Measurements from ENCODE around the gene GRAPL. TPM values are rescaled to one million over a fixed set of nuclear protein-coding genes. Genes with fewer than 3 reads are reported as not detected.
"Not testable (repeated sequence)": the region's sequence is repeated elsewhere in the genome, so short reads cannot be mapped to it uniquely, and the experiment has no call there.

The GRAPL gene
- total and polyA plus RNA-seq, 8 donors: 0.31 to 2.9 (median 0.58) TPM; not detected in 5

GRCh38 chr17:19111111-19111711 is 16.2 kb upstream of the GRAPL start:
- H3K9me3 ChIP-seq; intact Hi-C loops (cut with DNase I; ENCODE audit: low total_unique reads); H3K36me3 ChIP-seq; H3K4me1 ChIP-seq; H3K27me3 ChIP-seq: not testable (repeated sequence)
- TF ChIP-seq POLR2AphosphoS5 (IDR thresholded peaks at IDR 0.05): peak in 2 of 3 donors; percentile 63 to 89
- TF ChIP-seq CTCF (IDR thresholded peaks at IDR 0.05): peak in 2 of 7 experiments; percentile 11 to 49
- TF ChIP-seq POLR2A (IDR thresholded peaks at IDR 0.05): peak in 1 of 4 donors; percentile 30
- DNase-seq: peak; percentile 72 to 88
- WGBS, 5 donors: 0 to 1% (median 1%) methylated on average over 9 to 39 of the region's 39 CpGs; no CpG with 5 or more reads in 1 of the 5 donors
- peak overlapping the region; percentile 78 to 90 (median 86) for H3K27ac ChIP-seq
- peak overlapping the region; percentile 39 to 48 (median 42) for H3K4me3 ChIP-seq

GRCh38 chr17:19111801-19112458 is 15.5 kb upstream of the GRAPL start:
- 0 to 1% (median 1%) methylated on average over 22 to 30 of the region's 47 CpGs; no CpG with 5 or more reads in 1 of the 5 donors for WGBS, 5 donors
- DNase-seq: peak; percentile 79 to 84
- TF ChIP-seq POLR2A (IDR thresholded peaks at IDR 0.05) (peak in 1 of 4 donors; percentile 90), POLR2AphosphoS5 (IDR thresholded peaks at IDR 0.05) (peak in 2 of 3 donors; percentile 91 to 98)
- peak overlapping the region in 3 of 4 donors; percentile 32 to 48 (median 45) for H3K4me3 ChIP-seq
- H3K27ac ChIP-seq: peak overlapping the region in 4 of 5 donors; percentile 78 to 95 (median 88)
- H3K36me3 ChIP-seq; H3K9me3 ChIP-seq; H3K27me3 ChIP-seq; intact Hi-C loops (cut with DNase I; ENCODE audit: low total_unique reads); H3K4me1 ChIP-seq: not testable (repeated sequence)

DNA sequence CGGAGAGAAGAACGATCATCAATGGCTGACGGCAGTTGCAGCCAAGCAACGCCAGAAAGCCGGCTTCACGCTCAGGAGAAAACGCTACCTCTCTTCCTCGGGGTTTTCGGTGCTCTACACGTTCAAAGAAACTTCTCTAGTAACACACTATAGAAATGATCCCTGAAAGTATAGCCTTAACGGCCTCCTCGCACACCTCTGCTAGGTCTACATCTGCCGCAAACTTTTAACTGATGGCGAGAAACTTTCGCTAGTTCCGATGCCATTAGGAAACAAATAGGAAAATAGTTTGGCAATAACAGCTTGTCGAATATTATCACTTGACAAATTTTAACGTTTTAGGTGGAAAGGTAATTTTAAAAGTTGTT is 14.9 kb upstream of the GRAPL start:
- H3K27me3 ChIP-seq; H3K4me1 ChIP-seq; H3K36me3 ChIP-seq; H3K9me3 ChIP-seq; intact Hi-C loops (cut with DNase I; ENCODE audit: low total_unique reads); H3K4me3 ChIP-seq: not testable (repeated sequence)
- H3K27ac ChIP-seq: peak overlapping the region in 2 of 5 donors; percentile 86 to 90
- 4% methylated on average over 5 of the region's 18 CpGs; no CpG with 5 or more reads in 4 of the 5 donors for WGBS, 5 donors
- DNase-seq: peak in 1 of 2 donors; percentile 20

DNA sequence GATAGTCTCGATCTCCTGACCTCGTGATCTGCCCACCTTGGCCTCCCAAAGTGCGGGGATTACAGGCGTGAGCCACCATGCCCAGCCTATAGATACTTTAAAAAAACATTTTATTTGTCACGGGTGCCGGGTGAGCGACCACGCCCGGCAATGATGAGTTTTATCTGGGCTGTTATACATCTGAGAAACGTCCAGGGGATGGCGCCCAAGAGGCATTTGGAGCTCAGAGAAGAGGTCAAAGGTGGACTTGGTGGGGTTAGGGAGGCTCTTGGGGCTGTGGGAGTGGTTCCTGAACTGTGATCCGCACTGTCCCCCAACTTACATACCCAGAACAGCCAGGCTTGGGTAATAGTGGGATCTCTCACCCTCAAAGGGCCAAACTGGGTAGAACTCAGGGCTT is 8.7 kb upstream of the GRAPL start:
- H3K27ac ChIP-seq; DNase-seq; H3K9me3 ChIP-seq; H3K4me3 ChIP-seq; H3K27me3 ChIP-seq; intact Hi-C loops (cut with DNase I; ENCODE audit: low total_unique reads); H3K36me3 ChIP-seq; H3K4me1 ChIP-seq: not testable (repeated sequence)
- WGBS, 5 donors: no CpG with 5 or more reads among the region's 12 CpGs

- H3K27ac ChIP-seq; H3K27me3 ChIP-seq; intact Hi-C loops (cut with DNase I; ENCODE audit: low total_unique reads); DNase-seq; H3K4me1 ChIP-seq; H3K4me3 ChIP-seq; H3K36me3 ChIP-seq; H3K9me3 ChIP-seq: not testable (repeated sequence)
- WGBS, 5 donors: 84% methylated on average over 2 of the region's 7 CpGs; no CpG with 5 or more reads in 4 of the 5 donors
These were observed 2.1 kb upstream of the GRAPL start for GRCh38 chr17:19125289-19125688.

DNA sequence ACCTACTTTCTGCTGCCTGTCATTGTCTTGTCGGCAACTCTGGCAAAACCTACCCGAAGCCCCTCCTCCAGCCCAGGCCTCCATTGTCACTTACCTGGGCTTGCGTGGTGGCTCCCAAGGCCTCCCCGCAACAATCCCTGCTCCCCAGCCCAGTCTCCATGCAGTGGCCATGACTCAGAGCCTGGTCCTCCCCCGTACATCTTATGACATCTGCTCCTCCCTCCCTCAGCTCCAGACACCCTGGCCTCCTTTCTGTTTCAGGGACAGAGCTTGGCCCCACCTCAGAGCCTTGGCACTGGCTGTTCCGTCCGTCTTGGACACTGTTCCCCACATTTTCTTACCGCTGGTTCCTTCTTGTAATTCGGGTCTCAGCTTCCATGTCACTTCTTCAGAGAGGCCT is 2.1 kb downstream of the GRAPL start:
- DNase-seq; H3K4me3 ChIP-seq; intact Hi-C loops (cut with DNase I; ENCODE audit: low total_unique reads); H3K27me3 ChIP-seq; H3K9me3 ChIP-seq; H3K4me1 ChIP-seq; H3K27ac ChIP-seq; H3K36me3 ChIP-seq: not testable (repeated sequence)
- WGBS, 5 donors: no CpG with 5 or more reads among the region's 9 CpGs

GRCh38 chr17:19131108-19131507 is 3.7 kb downstream of the GRAPL start:
- WGBS, 5 donors: no CpG with 5 or more reads among the region's 8 CpGs
- H3K4me1 ChIP-seq; H3K9me3 ChIP-seq; intact Hi-C loops (cut with DNase I; ENCODE audit: low total_unique reads); H3K27me3 ChIP-seq; DNase-seq; H3K27ac ChIP-seq; H3K4me3 ChIP-seq; H3K36me3 ChIP-seq: not testable (repeated sequence)

DNA sequence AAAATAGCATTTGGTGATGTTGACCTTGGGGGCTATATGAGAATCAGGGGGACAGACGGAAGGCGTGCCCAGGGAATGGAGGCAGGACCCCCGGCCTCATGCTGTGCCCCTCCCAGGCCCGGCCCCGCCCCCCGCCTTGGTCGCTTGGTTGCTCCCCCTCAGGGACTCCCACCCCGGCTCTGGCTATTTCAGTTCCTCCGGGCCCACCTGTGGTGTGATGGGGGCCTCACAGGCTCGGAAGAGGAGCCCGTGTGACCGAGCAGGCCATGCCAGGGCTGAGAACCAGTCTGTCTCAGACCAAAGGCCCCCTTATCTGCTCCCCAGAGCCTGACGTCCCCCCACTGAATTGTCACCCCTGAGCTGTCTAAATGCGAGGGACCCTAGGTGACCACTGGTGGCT is 4.4 kb downstream of the GRAPL start:
- H3K9me3 ChIP-seq; H3K27ac ChIP-seq; H3K4me3 ChIP-seq; H3K27me3 ChIP-seq; intact Hi-C loops (cut with DNase I; ENCODE audit: low total_unique reads); H3K36me3 ChIP-seq; DNase-seq; H3K4me1 ChIP-seq: not testable (repeated sequence)
- WGBS, 5 donors: no CpG with 5 or more reads among the region's 14 CpGs

- intact Hi-C loops (cut with DNase I; ENCODE audit: low total_unique reads); H3K4me1 ChIP-seq; H3K9me3 ChIP-seq; H3K4me3 ChIP-seq; H3K36me3 ChIP-seq; DNase-seq; H3K27me3 ChIP-seq; H3K27ac ChIP-seq: not testable (repeated sequence)
- no CpG with 5 or more reads among the region's 9 CpGs for WGBS, 5 donors
These were observed 6.4 kb downstream of the GRAPL start for GRCh38 chr17:19133793-19134192.

GRCh38 chr17:19135391-19135790 is 8.0 kb downstream of the GRAPL start:
- WGBS, 5 donors: no CpG with 5 or more reads among the region's 13 CpGs
- intact Hi-C loops (cut with DNase I; ENCODE audit: low total_unique reads): not testable (repeated sequence)

GRCh38 chr17:19136138-19136537 is 8.7 kb downstream of the GRAPL start:
- DNase-seq; H3K36me3 ChIP-seq; H3K4me1 ChIP-seq; H3K9me3 ChIP-seq; H3K27me3 ChIP-seq; H3K27ac ChIP-seq; H3K4me3 ChIP-seq; intact Hi-C loops (cut with DNase I; ENCODE audit: low total_unique reads): not testable (repeated sequence)
- no CpG with 5 or more reads among the region's 17 CpGs for WGBS, 5 donors

More at GRCh38 chr17:19135391-19135790, 8.0 kb downstream of the GRAPL start:
- not testable (repeated sequence) for H3K27ac ChIP-seq, H3K4me1 ChIP-seq, H3K4me3 ChIP-seq, DNase-seq, H3K9me3 ChIP-seq, H3K27me3 ChIP-seq, H3K36me3 ChIP-seq

Measured in stomach (tissue), 9 donors.